ENCODE measurements around the gene KLF15. TPM values are rescaled to one million over a fixed set of nuclear protein-coding genes. Genes with fewer than 3 reads are reported as not detected.

The KLF15 gene
- total and polyA plus RNA-seq, 2 donors (not counting 1 experiment from before 2014, with no cell fraction given), result 0.10 to 2.2 TPM

DNA sequence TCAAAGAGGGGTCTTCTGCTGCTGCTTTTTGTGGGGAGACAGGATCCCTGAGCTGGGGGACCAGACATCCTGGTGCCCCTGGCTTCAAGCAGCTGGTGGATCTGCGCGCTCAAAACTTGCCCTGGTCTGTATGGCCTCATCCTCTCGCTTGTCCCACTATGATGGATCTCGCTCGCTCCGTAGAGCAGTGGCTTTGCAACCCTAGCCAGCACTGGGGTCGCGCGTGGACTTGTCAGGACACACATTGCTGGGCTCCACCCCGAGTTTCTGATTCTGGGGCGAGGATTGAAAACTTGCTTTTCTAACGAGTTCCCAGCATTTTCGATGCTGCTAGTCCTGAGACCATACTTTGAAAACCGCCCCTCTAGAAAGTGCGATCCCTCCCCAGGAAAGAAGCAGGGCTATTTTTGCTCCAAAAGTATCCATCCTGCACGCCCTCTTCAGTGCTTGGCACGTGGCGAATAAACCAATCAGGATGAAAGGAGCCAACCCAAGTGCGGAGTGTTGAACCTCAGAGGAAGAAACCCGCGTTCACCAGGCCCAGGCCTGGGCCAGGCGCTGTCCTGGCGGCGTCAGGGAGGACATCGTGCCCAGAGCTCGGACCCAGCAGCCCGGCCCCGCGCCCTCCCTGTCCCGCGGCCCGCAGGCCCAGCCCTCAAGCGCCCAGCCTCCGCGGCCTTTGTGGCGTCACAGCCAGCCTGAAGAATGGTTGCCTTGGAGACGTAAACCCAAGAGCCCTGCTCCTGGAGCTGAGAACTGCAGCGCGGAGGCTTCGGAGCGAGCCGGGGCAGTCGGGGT is 37.2 kb upstream of the KLF15 start, which contains the start of gene CFAP100:
TSS of gene CFAP100 (plus strand) at position 731 of the 798 bp plus-strand sequence. CDS start 1,092 bp downstream, outside the sequence.
- peaks cover 0 to 27% (median 7%) of the 10 kb centered on the region in 4 experiments for H3K27me3 ChIP-seq (replicated peaks in 1 of 4; ENCODE audit: control extremely low read depth in 1 of 4, control insufficient read depth in 3 of 4, insufficient read depth in 4 of 4, low read length in 3 of 4)
- no peak within 1 kb of the TSS for H3K27ac ChIP-seq (ENCODE audit: low read length in 2 of 2)
- ChIA-PET CTCF (interaction anchor here (0.6 kb wide), 1 partner anchor 954 kb away, joined by 3 read pairs; no protein-coding TSS in a partner anchor), POLR2A (no interaction called here)
- H2AFZ ChIP-seq (ENCODE audit: insufficient read depth, low read depth, low read length, poor library complexity, severe bottlenecking), result no peak within 1 kb of the TSS
- no peaks in the 10 kb centered on the region for H3K36me3 ChIP-seq (replicated peaks in 1 of 2; ENCODE audit: control extremely low read depth in 1 of 2, control insufficient read depth in 1 of 2, extremely low read depth in 1 of 2, insufficient read depth in 2 of 2, low read length in 1 of 2)
- H4K20me1 ChIP-seq (ENCODE audit: control insufficient read depth, insufficient read depth, low read length, poor library complexity, severe bottlenecking), result no peaks in the 10 kb centered on the region
- H3K4me3 ChIP-seq (ENCODE audit: control extremely low read depth in 1 of 5, extremely low read depth in 1 of 5, insufficient read depth in 1 of 5, low read depth in 2 of 5, low read length in 4 of 5), result no peak within 1 kb of the TSS
- no peak for DNase-seq
- peaks cover 20% of the 10 kb centered on the region for H3K4me1 Mint-ChIP-seq
- intact Hi-C loops (cut with micrococcal nuclease), result no loop called here
- no peak within 1 kb of the TSS for H3K9ac ChIP-seq (ENCODE audit: low read length)
- H3K4me1 ChIP-seq (ENCODE audit: control insufficient read depth in 2 of 2, insufficient read depth in 2 of 2, low read length in 2 of 2), result peaks cover 3 to 10% of the 10 kb centered on the region in 2 donors
- H3K79me2 ChIP-seq (ENCODE audit: control insufficient read depth, insufficient read depth, low read length), result no peaks in the 10 kb centered on the region
- ATAC-seq (ENCODE audit: low read depth), result no peak
- TF ChIP-seq, protein P1, sequence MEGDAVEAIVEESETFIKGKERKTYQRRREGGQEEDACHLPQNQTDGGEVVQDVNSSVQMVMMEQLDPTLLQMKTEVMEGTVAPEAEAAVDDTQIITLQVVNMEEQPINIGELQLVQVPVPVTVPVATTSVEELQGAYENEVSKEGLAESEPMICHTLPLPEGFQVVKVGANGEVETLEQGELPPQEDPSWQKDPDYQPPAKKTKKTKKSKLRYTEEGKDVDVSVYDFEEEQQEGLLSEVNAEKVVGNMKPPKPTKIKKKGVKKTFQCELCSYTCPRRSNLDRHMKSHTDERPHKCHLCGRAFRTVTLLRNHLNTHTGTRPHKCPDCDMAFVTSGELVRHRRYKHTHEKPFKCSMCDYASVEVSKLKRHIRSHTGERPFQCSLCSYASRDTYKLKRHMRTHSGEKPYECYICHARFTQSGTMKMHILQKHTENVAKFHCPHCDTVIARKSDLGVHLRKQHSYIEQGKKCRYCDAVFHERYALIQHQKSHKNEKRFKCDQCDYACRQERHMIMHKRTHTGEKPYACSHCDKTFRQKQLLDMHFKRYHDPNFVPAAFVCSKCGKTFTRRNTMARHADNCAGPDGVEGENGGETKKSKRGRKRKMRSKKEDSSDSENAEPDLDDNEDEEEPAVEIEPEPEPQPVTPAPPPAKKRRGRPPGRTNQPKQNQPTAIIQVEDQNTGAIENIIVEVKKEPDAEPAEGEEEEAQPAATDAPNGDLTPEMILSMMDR (IDR thresholded peaks at IDR 0.05), result no peak
- TF ChIP-seq EZH2 (IDR thresholded peaks at IDR 0.05; ENCODE audit: borderline replicate concordance, insufficient read depth, low read depth, low read length, poor library complexity, severe bottlenecking), result no peak
- peaks cover 0 to 21% (median 9%) of the 10 kb centered on the region in 3 donors for H3K9me3 ChIP-seq (ENCODE audit: control extremely low read depth in 1 of 3, control insufficient read depth in 2 of 3, insufficient read depth in 1 of 3, low read length in 2 of 3)
- H3K4me3 Mint-ChIP-seq, result no peak within 1 kb of the TSS
- H3K27me3 Mint-ChIP-seq, result peaks cover 54% of the 10 kb centered on the region
- H3K27ac Mint-ChIP-seq, result no peak within 1 kb of the TSS
- WGBS (ENCODE audit: insufficient coverage), result 41% methylated on average over 43 of the region's 43 CpGs
- H3K9me3 Mint-ChIP-seq (ENCODE audit: insufficient read depth), result peaks cover 6% of the 10 kb centered on the region
- no peak within 1 kb of the TSS for H3K4me2 ChIP-seq (replicated peaks; ENCODE audit: low read depth, low read length, poor library complexity, severe bottlenecking)

DNA sequence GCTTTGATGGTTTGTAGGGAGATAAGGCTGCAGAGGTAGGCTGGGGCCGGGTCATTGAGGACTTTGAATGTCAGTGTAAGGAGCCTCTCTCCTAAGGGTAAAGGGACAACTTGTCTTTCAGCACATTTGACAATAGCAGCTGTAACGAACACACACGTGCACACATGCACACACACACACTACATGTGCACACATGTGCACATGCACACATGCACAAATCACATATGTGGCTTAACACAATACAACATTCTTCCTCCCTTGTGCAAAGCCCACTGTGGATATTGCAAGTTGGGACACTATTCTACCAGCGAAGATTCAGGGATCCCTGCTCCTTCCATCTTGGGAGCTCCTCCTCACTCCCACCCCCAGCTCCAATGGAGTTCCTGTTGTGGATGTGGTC is 36.4 kb upstream of the KLF15 start:
- no peaks in the 10 kb centered on the region for H4K20me1 ChIP-seq (ENCODE audit: control insufficient read depth, insufficient read depth, low read length, poor library complexity, severe bottlenecking)
- DNase-seq (no peak), ATAC-seq (ENCODE audit: low read depth) (no peak)
- Mint-ChIP-seq H3K4me1 (peaks cover 19% of the 10 kb centered on the region), H3K4me3 (no peak overlapping the region), H3K9me3 (ENCODE audit: insufficient read depth) (no peaks in the 10 kb centered on the region), H3K27ac (no peak overlapping the region), H3K27me3 (peaks cover 55% of the 10 kb centered on the region)
- 67% methylated on average over 3 of the region's 4 CpGs for WGBS (ENCODE audit: insufficient coverage)
- H3K4me2 ChIP-seq (replicated peaks; ENCODE audit: low read depth, low read length, poor library complexity, severe bottlenecking), result no peak overlapping the region
- TF ChIP-seq, protein P1 (IDR thresholded peaks at IDR 0.05), result no peak
- TF ChIP-seq EZH2 (IDR thresholded peaks at IDR 0.05; ENCODE audit: borderline replicate concordance, insufficient read depth, low read depth, low read length, poor library complexity, severe bottlenecking), result no peak
- H3K27ac ChIP-seq (ENCODE audit: low read length in 2 of 2), result no peak overlapping the region
- H3K36me3 ChIP-seq (replicated peaks in 1 of 2; ENCODE audit: control extremely low read depth in 1 of 2, control insufficient read depth in 1 of 2, extremely low read depth in 1 of 2, insufficient read depth in 2 of 2, low read length in 1 of 2), result no peaks in the 10 kb centered on the region
- peaks cover 0 to 14% (median 2%) of the 10 kb centered on the region in 3 donors for H3K9me3 ChIP-seq (ENCODE audit: control extremely low read depth in 1 of 3, control insufficient read depth in 2 of 3, insufficient read depth in 1 of 3, low read length in 2 of 3)
- no peak overlapping the region for H3K4me3 ChIP-seq (ENCODE audit: control extremely low read depth in 1 of 5, extremely low read depth in 1 of 5, insufficient read depth in 1 of 5, low read depth in 2 of 5, low read length in 4 of 5)
- H3K9ac ChIP-seq (ENCODE audit: low read length), result no peak overlapping the region
- CTCF ChIA-PET, result no interaction called here
- H2AFZ ChIP-seq (ENCODE audit: insufficient read depth, low read depth, low read length, poor library complexity, severe bottlenecking), result no peak overlapping the region
- H3K79me2 ChIP-seq (ENCODE audit: control insufficient read depth, insufficient read depth, low read length), result no peaks in the 10 kb centered on the region
- POLR2A ChIA-PET, result no interaction called here
- intact Hi-C loops (cut with micrococcal nuclease), result no loop called here
- H3K4me1 ChIP-seq (ENCODE audit: control insufficient read depth in 2 of 2, insufficient read depth in 2 of 2, low read length in 2 of 2), result peaks cover 8 to 17% of the 10 kb centered on the region in 2 donors
- peaks cover 0 to 30% (median 7%) of the 10 kb centered on the region in 4 experiments for H3K27me3 ChIP-seq (replicated peaks in 1 of 4; ENCODE audit: control extremely low read depth in 1 of 4, control insufficient read depth in 3 of 4, insufficient read depth in 4 of 4, low read length in 3 of 4)

All from B cell (primary cell).